Activated CD4-positive, alpha-beta T cell treated with anti-CD3 and anti-CD28 coated beads, Interleukin-10, Interleukin-2, amounts not matched to agents 100 ng/mL and 50 ng/mL, durations not matched to agents 16 hours and 8 hours (primary cell): ENCODE data around the gene PDK1.

Source experiments
- DNase-seq: peaks from one replicate; pipeline ENCODE4 v3.0.0-alpha.2; 2020

Gene PDK1

GRCh38 chr2:172655091-172655837 is 99.4 kb downstream of the PDK1 start:
- no peak for DNase-seq

DNA sequence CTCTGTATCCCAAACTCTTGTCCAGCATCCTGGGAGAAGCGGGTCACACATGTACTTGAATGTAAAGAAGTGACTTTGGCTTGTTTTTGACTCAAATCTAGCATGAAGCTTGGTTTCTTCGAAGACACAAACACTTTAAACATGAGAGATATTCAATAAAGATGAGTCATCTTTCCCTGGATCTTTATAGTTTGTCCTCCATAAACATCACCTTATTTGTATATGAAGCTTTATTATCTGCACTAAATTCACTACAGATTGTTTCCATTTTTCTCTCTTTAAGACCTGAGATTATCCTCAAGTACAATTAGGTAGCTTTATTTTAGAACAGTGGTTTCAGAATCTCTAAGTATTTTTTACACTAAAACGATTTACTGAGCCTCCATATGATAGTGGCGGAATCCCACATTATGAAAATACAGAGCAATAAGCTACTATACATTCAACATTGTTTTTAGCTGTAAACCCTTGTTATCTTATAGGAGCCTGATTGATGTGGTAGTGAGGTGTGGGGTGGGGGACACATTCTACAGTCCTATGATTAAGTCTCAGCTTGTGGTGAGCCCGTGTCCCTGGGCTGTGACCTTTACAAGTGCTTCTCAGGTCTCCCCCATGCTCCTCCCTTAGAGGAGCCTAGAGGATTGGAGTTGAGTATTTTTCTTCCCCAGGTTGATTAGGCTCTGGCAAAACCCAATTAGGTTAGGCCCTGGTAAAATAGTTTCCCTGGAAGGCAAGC is 100.1 kb downstream of the PDK1 start:
- no peak for DNase-seq
